ENCODE results near the gene SASH1. TPM values are rescaled to one million over a fixed set of nuclear protein-coding genes. Genes with fewer than 3 reads are reported as not detected.

Gene SASH1
- total and polyA plus RNA-seq, 9 of the 15 experiments (the other 6 are each of a cell fraction or from before 2014, with no cell fraction given), result 0.35 to 3.5 (median 1.6) TPM

GRCh38 chr6:148530394-148530953, 187.8 kb downstream of the SASH1 start (continued):
- TF ChIP-seq, protein P1, sequence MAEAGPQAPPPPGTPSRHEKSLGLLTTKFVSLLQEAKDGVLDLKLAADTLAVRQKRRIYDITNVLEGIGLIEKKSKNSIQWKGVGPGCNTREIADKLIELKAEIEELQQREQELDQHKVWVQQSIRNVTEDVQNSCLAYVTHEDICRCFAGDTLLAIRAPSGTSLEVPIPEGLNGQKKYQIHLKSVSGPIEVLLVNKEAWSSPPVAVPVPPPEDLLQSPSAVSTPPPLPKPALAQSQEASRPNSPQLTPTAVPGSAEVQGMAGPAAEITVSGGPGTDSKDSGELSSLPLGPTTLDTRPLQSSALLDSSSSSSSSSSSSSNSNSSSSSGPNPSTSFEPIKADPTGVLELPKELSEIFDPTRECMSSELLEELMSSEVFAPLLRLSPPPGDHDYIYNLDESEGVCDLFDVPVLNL (CRISPR knock-in tag; IDR thresholded peaks at IDR 0.05; ENCODE audit: low read depth), result no peak
- TF ChIP-seq SRSF9 (IDR thresholded peaks at IDR 0.05; ENCODE audit: borderline replicate concordance, low read depth, low read length) (no peak), KDM1A (IDR thresholded peaks at IDR 0.05) (no peak), XRCC4 (IDR thresholded peaks at IDR 0.05; ENCODE audit: extremely low read depth, insufficient read depth, insufficient read length) (no peak), SMARCA5 (IDR thresholded peaks at IDR 0.05) (no peak), ZNF384 (IDR thresholded peaks at IDR 0.05; ENCODE audit: low read depth, low read length) (no peak), NFYB (IDR thresholded peaks at IDR 0.05; ENCODE audit: extremely low read depth, insufficient read length) (no peak), HDGF (IDR thresholded peaks at IDR 0.05) (no peak), CREB1 (IDR thresholded peaks at IDR 0.05) (no peak), CREB1 (CRISPR knock-in tag; IDR thresholded peaks at IDR 0.05) (no peak), U2AF2 (optimal IDR thresholded peaks at IDR 0.05; ENCODE audit: low read depth, low read length) (no peak), SIRT6 (IDR thresholded peaks at IDR 0.05; ENCODE audit: low read depth, low read length) (no peak), THRB (CRISPR knock-in tag; conservative IDR thresholded peaks at IDR 0.05) (no peak), ZNF77 (CRISPR knock-in tag; IDR thresholded peaks at IDR 0.05) (no peak), DPF2 (IDR thresholded peaks at IDR 0.05) (peak; percentile 76), NFXL1 (CRISPR knock-in tag; IDR thresholded peaks at IDR 0.05) (no peak), PURB (CRISPR knock-in tag; IDR thresholded peaks at IDR 0.05; ENCODE audit: low read depth) (no peak), ZSCAN29 (IDR thresholded peaks at IDR 0.05) (peak; percentile 97), FOXA3 (CRISPR knock-in tag; conservative IDR thresholded peaks at IDR 0.05 in 1 of 2, IDR thresholded peaks at IDR 0.05 in 1 of 2) (no peak), UBTF (IDR thresholded peaks at IDR 0.05; ENCODE audit: borderline replicate concordance in 1 of 2, low read depth in 2 of 2, low read length in 2 of 2) (no peak), POLR3G (IDR thresholded peaks at IDR 0.05; ENCODE audit: extremely low read depth, insufficient read length, insufficient replicate concordance) (no peak)
- TF ChIP-seq, protein P2, sequence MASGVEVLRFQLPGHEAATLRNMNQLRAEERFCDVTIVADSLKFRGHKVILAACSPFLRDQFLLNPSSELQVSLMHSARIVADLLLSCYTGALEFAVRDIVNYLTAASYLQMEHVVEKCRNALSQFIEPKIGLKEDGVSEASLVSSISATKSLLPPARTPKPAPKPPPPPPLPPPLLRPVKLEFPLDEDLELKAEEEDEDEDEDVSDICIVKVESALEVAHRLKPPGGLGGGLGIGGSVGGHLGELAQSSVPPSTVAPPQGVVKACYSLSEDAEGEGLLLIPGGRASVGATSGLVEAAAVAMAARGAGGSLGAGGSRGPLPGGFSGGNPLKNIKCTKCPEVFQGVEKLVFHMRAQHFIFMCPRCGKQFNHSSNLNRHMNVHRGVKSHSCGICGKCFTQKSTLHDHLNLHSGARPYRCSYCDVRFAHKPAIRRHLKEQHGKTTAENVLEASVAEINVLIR (CRISPR knock-in tag; IDR thresholded peaks at IDR 0.05), result no peak
- TF ChIP-seq, protein P3, sequence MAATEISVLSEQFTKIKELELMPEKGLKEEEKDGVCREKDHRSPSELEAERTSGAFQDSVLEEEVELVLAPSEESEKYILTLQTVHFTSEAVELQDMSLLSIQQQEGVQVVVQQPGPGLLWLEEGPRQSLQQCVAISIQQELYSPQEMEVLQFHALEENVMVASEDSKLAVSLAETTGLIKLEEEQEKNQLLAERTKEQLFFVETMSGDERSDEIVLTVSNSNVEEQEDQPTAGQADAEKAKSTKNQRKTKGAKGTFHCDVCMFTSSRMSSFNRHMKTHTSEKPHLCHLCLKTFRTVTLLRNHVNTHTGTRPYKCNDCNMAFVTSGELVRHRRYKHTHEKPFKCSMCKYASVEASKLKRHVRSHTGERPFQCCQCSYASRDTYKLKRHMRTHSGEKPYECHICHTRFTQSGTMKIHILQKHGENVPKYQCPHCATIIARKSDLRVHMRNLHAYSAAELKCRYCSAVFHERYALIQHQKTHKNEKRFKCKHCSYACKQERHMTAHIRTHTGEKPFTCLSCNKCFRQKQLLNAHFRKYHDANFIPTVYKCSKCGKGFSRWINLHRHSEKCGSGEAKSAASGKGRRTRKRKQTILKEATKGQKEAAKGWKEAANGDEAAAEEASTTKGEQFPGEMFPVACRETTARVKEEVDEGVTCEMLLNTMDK (IDR thresholded peaks at IDR 0.05; ENCODE audit: borderline replicate concordance, insufficient read depth, low read depth, low read length, poor library complexity, severe bottlenecking), result no peak
